ENCODE measurements around the gene TMEM169.

The TMEM169 gene

GRCh38 chr2:216081487-216082116 is at the start of gene TMEM169, which contains the start of gene PECR:
TSS of gene TMEM169 (plus strand) at chr2:216081919. CDS start at chr2:216095964, 14,045 bp downstream.
TSS of gene PECR (minus strand) at chr2:216081809. CDS start at chr2:216081741, 68 bp downstream.
- DNase-seq: peak; percentile 59

GRCh38 chr2:216031960-216032689 is 49.6 kb upstream of the TMEM169 start:
- DNase-seq: no peak

- DNase-seq: no peak
Measured at GRCh38 chr2:216033403-216033802, 48.3 kb upstream of the TMEM169 start.

GRCh38 chr2:216034065-216034464 is 47.7 kb upstream of the TMEM169 start:
- DNase-seq: peak; percentile 63

- DNase-seq: no peak
Measured at GRCh38 chr2:216039918-216040317, 41.8 kb upstream of the TMEM169 start.

- no peak for DNase-seq
Measured at GRCh38 chr2:216041438-216041837, 40.3 kb upstream of the TMEM169 start.

- DNase-seq: no peak
Measured at GRCh38 chr2:216043949-216044348, 37.8 kb upstream of the TMEM169 start.

- DNase-seq: no peak
Measured at GRCh38 chr2:216044883-216045486, 36.7 kb upstream of the TMEM169 start.

GRCh38 chr2:216047397-216047796 is 34.3 kb upstream of the TMEM169 start:
- no peak for DNase-seq

GRCh38 chr2:216049452-216049851 is 32.3 kb upstream of the TMEM169 start:
- no peak for DNase-seq

- no peak for DNase-seq
Measured at GRCh38 chr2:216051350-216051749, 30.4 kb upstream of the TMEM169 start.

GRCh38 chr2:216052420-216052819 is 29.3 kb upstream of the TMEM169 start:
- no peak for DNase-seq

- no peak for DNase-seq
Measured at GRCh38 chr2:216055680-216056079, 26.0 kb upstream of the TMEM169 start.

- no peak for DNase-seq
Measured at GRCh38 chr2:216056739-216057138, 25.0 kb upstream of the TMEM169 start.

GRCh38 chr2:216057688-216058193 is 24.0 kb upstream of the TMEM169 start:
- DNase-seq: peak; percentile 31

GRCh38 chr2:216059233-216059834 is 22.4 kb upstream of the TMEM169 start:
- DNase-seq: no peak

GRCh38 chr2:216064014-216064630 is 17.6 kb upstream of the TMEM169 start:
- no peak for DNase-seq

GRCh38 chr2:216064665-216065064 is 17.1 kb upstream of the TMEM169 start:
- no peak for DNase-seq

- no peak for DNase-seq
Measured at GRCh38 chr2:216066230-216066629, 15.5 kb upstream of the TMEM169 start.

- DNase-seq: no peak
Measured at GRCh38 chr2:216069028-216069427, 12.7 kb upstream of the TMEM169 start.

GRCh38 chr2:216070195-216070594 is 11.5 kb upstream of the TMEM169 start:
- no peak for DNase-seq

- no peak for DNase-seq
Measured at GRCh38 chr2:216071111-216071851, 10.4 kb upstream of the TMEM169 start.

Data from activated CD4-positive, alpha-beta T cell treated with anti-CD3 and anti-CD28 coated beads for 1 hour (primary cell).